HG03025 (cell line): Measurements from ENCODE around the gene ARF4.
A peak's percentile ranks its signal among the peaks of the same experiment; 100 is the strongest.
"Not testable (repeated sequence)": the region's sequence is repeated elsewhere in the genome, so short reads cannot be mapped to it uniquely, and the experiment has no call there.

ENCODE experiments used
- ATAC-seq: cut with Tn5 transposase; IDR thresholded peaks from one replicate; pipeline ENCODE4 v1.9.1; 2021; ENCODE audit warnings: mild to moderate bottlenecking, moderate library complexity; ENCODE audit not compliant: unreplicated experiment, low FRiP score

The ARF4 gene

DNA sequence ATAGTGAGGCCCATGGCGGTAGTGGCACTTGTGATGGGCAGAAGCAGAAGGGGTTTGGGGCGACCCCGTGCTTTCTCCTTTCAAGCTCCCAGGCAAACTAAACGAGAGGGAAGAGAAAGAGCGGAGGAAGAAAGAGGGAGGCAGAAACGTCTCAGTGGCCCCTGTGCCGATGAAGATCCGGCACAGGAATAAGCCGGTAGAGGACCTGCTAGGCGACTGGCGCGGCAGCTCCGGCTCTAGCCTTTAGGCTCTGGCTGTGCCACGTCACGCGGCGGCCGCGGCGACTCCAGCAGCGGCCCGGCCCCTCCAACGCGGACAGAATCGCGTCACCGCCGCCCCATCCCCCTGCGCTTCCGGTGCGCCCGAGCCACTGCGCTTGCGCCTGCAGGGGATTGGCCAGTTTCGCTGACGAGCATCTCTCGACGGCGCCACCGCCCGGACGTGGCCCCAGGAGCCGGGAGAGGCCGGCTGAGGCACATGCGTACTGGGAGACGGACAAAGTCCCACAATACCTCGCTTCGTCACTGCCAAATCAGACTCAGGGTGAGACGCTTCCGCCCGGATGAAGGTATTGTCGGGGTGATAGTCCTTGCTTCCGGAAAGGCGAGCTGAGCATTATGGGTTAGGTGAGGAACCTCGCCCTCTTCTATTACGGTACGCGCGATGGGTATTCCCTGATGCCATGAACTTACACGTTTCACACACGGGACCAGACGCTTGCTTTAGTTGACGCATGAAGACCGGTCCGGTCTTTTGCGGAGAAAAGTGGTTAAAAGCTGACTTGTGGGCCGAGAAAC lies at the start of gene ARF4:
ARF4 (minus strand) TSS at position 218 of the 797 bp plus-strand sequence; CDS start at position 14, 204 bp downstream.
- peak; percentile 96 for ATAC-seq

DNA sequence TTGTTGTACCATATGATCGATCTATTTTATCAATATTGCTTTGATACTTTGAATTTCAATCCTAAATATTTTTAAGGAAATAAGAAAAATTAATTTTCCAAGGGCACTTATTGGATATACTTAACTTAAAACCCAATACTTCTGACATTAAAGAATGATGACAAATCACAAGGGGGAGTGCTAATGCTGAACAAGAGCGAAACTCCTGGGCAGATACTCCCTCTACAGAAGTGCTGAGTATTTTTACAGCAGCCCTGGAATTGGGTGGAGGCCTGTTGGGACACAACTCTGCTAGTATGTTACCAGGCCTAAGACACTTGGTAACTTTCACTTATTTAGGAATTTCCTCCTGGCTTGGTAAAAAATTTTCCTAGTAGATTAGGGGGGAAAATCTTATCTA lies 49.6 kb upstream of the ARF4 start:
- no peak for ATAC-seq

DNA sequence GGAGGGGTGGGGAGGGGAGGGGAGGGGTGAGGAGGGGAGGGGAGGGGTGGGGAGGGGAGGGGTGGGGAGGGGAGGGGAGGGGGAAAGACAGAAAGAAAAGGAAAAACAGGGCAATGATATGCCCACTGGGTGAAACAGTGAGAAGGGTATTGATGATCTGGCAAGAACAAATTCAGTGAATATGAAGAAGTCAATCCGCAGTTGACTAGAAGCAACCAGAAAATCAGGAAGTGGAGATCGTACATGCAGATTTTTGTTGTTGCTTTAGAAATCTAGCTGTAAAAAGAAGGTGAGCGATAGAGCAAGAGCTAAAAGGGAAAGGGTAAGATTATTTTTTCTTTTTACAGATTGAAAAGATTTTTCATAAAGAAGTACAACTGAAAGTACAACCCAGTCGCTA lies 47.6 kb upstream of the ARF4 start:
- ATAC-seq: no peak

DNA sequence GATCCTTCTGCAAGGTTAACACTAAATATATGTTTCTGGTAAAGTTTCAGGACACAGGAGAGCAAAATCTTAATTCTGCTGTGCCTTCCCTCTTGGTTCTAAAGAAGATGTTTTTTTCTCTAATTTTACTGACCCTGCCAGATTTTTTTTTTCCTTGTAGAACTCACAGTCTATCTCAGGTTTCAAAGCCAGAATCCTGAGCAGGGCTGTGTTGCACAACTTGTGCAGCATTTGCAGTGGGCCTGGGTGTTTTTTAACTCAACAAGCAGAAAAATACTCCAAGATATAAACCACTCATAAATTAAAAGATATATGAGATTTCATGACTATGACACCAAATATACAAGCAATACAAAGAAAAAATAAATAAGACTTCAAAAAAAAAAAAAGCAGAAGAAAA lies 40.2 kb upstream of the ARF4 start:
- no peak for ATAC-seq

DNA sequence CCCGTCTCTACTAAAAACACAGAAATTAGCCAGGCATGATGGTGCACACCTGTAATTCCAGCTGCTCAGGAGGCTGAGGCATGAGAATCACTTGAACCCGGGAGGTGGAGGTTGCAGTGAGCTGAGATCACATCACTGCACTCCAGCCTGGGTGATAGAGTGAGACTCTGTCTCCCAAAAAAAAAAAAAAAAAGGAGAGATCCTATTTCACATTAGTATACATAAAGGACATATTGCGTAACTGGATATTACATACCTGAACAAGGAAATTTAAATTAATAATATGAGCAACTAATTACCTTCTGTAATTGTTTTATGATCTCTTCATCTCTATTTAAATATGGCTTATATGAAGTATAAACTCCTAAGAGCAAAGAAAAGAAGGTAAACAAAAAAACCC lies 37.1 kb upstream of the ARF4 start:
- not testable (repeated sequence) for ATAC-seq

DNA sequence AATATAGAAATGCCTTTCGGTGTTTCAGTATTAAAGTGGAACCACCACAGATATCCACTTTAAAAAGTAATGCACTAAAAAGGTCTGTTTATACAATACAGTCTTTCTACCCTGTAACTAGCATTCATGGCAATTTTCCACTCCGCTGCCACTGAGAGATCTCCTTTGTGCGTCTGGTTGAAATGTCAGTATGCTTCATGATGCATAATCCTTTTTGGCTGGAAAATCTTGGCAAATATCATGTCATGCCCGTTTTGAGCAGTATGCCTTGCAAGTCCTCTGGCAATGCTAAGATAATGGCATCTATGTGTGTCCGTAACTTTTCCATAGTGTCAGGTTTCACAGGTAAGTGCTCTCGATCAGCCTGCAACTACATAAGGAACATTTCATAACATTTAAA lies 30.8 kb upstream of the ARF4 start:
- ATAC-seq: no peak

DNA sequence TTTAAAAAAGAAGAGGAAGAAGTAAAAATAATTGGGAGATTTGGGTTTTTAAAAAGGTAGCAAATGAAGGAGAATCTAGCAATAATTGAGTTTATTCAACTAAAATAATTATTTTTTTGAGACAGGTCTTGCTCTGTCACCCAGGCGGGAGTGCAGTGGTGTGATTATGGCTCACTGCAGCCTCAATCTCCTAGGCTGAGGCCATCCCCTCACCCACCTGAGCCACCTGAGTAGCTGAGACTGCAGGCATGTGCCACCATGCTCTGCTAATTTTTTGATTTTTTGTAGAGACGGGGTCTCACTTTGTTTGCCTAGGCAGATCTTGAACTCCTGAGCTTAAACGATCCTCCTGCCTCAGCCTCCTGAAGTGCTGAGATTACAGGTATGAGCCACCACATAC lies 27.7 kb upstream of the ARF4 start:
- ATAC-seq: no peak

DNA sequence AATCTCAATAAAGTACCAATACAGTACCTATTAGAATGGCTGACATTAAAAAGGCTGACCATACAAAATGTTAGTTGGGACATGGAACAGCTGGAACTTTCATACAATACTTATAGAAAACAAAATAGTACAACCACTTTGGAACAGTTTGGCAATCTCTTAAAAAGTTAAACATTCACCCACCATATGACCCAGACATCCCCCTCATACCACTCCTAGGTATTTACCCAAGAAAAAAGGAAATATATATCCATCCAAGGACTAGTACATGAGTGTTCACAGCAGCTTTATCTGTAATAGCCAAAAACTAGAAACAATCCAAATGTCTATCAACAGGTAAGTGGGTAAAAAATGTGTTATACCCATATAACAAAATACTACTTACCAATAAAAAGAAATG lies 25.2 kb upstream of the ARF4 start:
- ATAC-seq: no peak

DNA sequence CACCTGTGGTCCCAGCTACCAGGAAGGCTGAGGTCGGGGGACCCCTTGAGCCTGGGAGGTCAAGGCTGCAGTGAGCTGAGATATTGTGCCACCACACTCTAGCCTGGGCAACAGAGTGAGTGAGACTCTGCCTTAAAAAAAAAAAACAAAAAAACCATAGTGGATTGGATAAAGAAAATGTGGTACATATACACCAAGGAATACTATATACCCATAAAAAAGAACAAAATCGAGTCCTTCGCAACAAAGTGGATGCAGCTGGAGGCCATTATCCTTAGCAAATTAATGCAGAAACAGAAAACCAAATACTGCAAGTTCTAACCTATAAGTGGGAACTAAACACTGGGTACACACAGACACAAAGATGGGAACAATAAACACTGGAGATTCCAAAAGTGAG lies 20.6 kb upstream of the ARF4 start:
- ATAC-seq: no peak

DNA sequence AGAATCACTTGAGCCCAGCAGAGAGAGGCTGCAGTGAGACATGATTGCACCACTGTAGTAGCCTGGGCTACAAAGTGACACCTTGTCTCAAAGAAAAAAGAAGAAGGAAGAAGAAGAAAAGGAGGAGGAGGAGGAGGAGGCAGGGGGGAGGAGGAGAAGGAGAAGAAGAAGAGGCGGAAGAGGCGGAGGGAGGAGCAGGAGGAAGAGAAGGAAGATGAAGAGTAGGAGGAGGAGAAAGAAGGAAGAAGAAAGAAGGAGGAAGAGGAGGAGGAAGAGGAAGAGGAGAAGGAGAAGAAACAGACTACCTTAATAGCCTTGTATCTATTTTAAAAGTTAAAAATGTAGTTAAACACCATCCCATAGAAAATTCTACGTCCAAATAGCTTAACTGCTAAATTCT lies 19.1 kb upstream of the ARF4 start:
- ATAC-seq: no peak

DNA sequence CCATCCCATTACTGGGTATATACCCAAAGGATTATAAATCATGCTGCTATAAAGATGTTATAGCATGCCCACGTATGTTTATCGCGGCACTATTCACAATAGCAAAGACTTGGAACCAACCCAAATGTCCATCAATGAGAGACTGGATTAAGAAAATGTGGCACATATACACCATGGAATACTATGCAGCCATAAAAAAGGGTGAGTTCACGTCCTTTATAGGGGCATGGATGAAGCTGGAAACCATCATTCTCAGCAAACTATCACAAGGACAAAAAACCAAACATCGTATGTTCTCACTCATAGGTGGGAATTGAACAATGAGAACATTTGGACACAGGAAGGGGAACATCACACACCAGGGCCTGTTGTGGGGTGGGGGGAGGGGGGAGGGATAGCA lies 14.7 kb upstream of the ARF4 start:
- ATAC-seq: not testable (repeated sequence)

DNA sequence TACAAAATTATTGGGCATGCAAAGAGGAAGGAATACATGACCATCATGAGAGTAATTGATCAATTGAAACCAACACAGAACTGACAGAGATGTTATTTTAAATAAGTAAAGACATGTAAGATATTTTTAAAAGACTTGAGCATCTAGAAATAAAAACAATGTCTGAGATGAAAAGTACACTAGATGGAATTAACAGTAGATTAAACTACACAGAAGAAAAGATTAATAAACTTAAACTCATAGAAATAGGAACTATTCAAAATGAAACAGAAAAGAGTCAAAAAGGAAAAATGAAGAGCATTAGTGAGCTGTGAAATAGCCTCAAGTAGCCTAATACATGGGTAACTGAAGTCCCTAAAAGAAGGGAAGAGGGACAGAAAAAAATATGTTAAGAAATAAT lies 8.5 kb upstream of the ARF4 start:
- ATAC-seq: no peak

DNA sequence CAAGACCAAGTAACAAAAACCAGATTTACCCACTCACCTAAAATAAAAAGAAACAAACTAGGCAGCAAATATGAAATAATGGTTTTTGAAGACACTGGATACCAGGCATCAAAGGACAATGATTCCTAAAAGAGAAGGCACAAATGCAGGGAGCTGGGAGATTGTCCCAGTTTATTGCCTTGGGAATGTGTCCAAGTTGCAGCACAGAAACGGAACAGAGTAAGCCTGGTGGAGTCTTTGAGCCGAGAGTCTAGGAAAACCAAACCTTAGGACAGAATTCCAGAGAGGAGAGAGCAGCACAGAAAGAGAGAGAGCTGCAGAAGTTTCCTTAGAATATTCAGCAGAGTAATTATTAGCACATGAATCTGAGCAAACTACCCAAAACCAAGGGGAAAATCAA lies 7.8 kb upstream of the ARF4 start:
- no peak for ATAC-seq

DNA sequence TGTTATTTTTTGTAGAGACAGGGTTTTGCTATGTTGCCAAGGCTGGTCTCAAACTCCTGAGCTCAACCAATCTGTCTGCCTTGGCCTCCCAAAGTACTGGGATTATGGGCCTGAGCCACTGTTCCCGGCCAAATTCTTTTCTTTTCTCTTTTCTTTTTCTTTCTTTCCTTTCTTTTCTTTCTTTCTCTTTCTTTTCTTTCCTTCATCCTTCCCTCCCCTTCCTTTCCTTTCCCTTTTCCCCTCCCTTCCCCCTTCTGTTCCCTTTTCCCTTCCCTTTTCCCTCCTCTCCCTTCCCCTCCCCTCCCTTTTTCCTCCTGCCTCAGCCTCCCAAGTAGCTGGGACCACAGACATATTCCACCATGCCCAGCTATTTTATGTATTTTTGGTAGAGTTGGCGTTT lies 3.1 kb upstream of the ARF4 start:
- ATAC-seq: no peak

DNA sequence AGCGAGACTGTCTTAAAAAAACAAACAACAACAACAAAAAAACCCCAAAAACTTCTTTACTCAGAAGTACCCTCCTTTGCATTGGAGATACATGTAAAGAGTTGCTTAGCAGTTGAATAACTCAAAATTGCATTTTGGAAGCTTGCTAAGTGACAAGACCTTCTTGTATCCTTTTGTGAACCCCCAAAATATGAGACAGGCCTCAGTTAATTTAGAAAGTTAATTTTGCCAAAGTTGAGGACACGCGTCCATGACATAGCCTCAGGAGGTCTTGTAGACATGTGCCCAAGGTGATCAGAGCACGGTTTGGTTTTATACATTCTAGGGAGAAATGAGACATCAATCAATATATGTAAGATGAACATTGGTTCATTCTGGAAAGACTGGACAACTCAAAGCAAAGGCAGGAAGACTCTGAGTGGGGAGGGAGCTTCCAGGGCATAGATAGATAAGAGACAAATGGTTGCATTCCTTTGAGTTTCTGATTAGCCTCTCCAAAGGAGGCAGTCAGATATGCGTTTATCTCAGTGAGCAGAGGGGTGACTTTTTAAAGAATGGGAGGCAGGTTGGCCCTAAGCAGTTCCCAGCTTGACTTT lies 1.7 kb upstream of the ARF4 start:
- ATAC-seq: no peak

DNA sequence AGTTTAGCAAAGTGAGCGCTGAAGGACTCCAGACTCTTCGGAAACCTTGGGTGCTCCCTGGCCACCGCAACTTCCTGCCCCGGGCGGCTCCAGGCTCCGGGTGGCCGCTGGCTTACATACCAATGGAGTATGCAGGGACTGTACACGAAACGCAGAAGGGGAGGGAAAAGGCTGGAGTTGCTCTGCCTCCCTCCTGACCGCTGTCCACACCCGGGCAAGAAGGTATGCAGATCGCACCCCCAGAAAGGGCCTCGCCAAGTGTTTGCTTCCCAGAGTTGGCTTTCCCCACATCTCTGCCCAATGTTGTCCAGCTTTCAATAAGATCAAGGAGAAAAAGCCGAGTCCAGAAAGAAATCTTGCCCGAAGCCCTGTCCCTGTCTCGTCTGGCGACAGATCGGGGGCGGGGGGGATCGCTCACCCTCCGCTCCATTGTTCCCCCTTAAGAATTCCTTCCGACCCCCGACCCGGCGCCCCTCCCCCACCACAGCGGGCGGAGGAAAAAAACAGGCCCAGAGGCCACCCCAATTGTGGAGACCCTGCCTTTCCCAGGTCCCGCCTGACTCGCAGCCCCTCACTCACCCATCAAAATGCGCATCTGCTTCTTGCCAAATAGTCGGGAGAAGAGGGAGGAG lies 533 bp downstream of the ARF4 start:
- ATAC-seq: no peak

DNA sequence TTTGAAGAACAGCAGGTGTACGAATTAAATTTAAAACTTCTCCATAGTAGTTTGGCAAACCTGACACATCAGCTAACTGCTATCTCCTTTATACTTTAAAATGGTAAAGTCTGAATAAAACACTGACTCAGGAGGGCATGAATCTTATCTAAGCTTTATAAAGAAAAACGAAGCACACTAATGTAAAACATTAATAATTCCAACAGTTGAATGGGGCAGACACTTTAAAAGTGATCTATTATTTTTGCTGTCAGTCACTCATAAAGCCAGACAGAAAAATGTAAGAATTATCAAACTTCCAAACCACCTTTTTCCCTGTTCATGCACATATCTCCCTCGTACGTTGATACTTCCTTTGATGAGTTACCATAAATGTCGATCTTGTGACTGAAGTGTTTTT lies 2.6 kb downstream of the ARF4 start:
- ATAC-seq: no peak

DNA sequence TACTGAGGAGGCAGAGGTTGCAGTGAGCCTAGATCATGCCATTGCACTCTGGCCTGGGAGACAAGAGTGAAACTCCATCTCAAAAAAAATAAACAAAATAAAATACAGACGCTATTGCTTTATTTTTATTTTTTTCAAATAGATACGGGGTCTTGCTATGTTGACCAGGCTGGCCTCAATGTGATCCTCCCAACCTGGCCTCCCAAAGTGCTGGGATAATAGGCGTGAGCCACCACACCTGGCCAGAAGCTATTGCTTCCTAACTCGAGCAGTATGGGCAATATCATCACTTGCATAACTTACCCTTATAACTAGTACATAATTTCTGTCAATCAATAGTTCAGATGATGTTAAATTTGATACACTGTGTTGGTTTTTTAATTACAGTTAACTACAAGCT lies 3.0 kb downstream of the ARF4 start:
- ATAC-seq: no peak

DNA sequence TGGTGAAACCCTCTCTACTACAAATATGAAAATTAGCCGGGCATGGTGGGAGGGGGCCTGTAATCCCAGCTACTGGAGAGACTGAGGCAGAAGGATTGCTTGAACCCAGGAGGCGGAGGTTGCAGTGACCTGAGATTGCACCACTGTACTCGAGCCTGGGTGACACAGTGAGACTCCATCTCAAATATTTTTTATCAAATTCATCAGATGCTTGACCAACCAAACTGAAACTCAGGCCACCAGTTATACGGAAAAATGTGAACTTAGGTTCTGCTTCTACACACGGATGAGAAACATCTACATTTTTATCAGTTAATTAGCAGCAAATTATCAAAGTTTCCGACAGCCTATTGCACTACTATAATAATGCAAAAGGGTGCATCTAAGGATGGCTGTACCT lies 4.8 kb downstream of the ARF4 start:
- ATAC-seq: no peak

DNA sequence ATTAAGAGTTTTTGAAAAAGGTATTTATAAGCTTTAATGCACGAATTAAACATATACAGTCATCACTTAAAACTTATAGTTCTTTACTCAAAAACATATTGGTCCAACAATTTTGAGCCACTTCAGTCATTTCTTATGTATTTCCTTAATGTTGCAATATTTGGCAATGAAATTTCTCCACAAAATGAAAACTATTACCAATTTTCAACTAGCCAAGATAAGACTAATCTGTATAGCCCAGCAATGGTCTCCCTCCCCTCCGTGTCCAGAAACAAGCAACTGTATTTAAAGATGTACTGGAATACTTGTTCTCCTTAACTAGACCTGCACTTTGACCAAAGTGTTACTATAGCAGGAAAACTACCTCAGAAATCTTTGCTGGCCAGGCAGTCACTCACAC lies 9.2 kb downstream of the ARF4 start:
- no peak for ATAC-seq

DNA sequence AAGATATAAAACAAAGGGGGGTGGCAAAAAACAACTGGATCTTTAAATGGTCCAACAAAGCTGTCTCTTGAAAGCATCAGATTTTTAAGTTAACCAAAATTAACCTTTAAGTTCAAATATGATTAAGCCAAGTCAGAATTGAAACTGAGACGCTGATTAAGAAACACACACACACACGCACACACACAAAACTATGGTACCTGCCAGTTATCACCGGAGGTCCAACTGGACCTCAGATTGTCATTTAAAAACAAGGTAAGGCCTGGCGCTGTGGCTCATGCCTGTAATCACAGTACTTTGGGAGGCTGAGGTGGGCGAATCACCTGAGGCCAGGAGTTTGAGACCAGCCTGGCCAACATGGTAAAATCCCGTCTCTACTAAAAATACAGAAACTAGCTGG lies 10.4 kb downstream of the ARF4 start:
- no peak for ATAC-seq

DNA sequence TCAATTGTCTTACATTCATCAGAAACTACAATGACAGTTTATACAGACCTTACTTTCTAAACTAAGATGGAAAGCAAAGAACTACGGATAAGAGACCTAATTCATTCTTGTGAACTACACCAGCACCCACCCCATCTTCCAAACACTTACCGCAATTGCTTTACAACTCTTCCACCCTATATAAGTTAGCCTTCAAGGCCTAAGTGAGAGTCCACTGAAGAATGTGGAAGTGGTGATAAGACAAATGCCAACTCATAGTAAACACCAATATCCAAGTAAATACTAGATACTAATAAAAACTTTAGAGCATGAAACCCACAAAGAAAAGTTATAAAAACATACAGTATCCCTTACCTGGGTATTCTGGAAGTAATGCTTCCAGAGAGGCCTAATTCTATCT lies 13.6 kb downstream of the ARF4 start:
- ATAC-seq: no peak
